HG02943 (cell line): ENCODE results near the gene DENND6A.
"Not testable (repeated sequence)": the region's sequence is repeated elsewhere in the genome, so short reads cannot be mapped to it uniquely, and the experiment has no call there.

ENCODE experiments used
- ATAC-seq: cut with Tn5 transposase; IDR thresholded peaks from one replicate; pipeline ENCODE4 v1.9.1; 2021; ENCODE audit warnings: mild to moderate bottlenecking, low read depth, moderate library complexity; ENCODE audit not compliant: unreplicated experiment

The DENND6A gene

GRCh38 chr3:57699591-57699990, 6.7 kb upstream of the DENND6A start:
- ATAC-seq = no peak

- no peak for ATAC-seq
Observed at GRCh38 chr3:57696801-57697321, 4.0 kb upstream of the DENND6A start.

GRCh38 chr3:57694146-57694545, 1.3 kb upstream of the DENND6A start:
- ATAC-seq = no peak

GRCh38 chr3:57692133-57692395, 813 bp downstream of the DENND6A start:
- not testable (repeated sequence) for ATAC-seq

- ATAC-seq = no peak
Observed at GRCh38 chr3:57691411-57692132, 1.3 kb downstream of the DENND6A start.

- no peak for ATAC-seq
Observed at GRCh38 chr3:57689367-57690053, 3.4 kb downstream of the DENND6A start.

GRCh38 chr3:57688291-57688690, 4.6 kb downstream of the DENND6A start:
- no peak for ATAC-seq

- ATAC-seq = no peak
Observed at GRCh38 chr3:57683286-57683685, 9.6 kb downstream of the DENND6A start.

- ATAC-seq = no peak
Observed at GRCh38 chr3:57682284-57682683, 10.6 kb downstream of the DENND6A start.

- no peak for ATAC-seq
Observed at GRCh38 chr3:57681691-57682090, 11.2 kb downstream of the DENND6A start.

- ATAC-seq = no peak
Observed at GRCh38 chr3:57680046-57680445, 12.8 kb downstream of the DENND6A start.

- ATAC-seq = no peak
Observed at GRCh38 chr3:57675530-57675929, 17.3 kb downstream of the DENND6A start.

GRCh38 chr3:57673156-57673555, 19.7 kb downstream of the DENND6A start:
- no peak for ATAC-seq

GRCh38 chr3:57670543-57670942, 22.3 kb downstream of the DENND6A start:
- ATAC-seq = no peak

- ATAC-seq = no peak
Observed at GRCh38 chr3:57661404-57661803, 31.5 kb downstream of the DENND6A start.

- no peak for ATAC-seq
Observed at GRCh38 chr3:57659806-57660439, 33.0 kb downstream of the DENND6A start.

- ATAC-seq = no peak
Observed at GRCh38 chr3:57659004-57659673, 33.7 kb downstream of the DENND6A start.

- ATAC-seq = no peak
Observed at GRCh38 chr3:57658536-57658935, 34.3 kb downstream of the DENND6A start.

- no peak for ATAC-seq
Observed at GRCh38 chr3:57655727-57656126, 37.1 kb downstream of the DENND6A start.

- ATAC-seq = no peak
Observed at GRCh38 chr3:57654267-57654666, 38.6 kb downstream of the DENND6A start.

GRCh38 chr3:57652203-57652602, 40.7 kb downstream of the DENND6A start:
- ATAC-seq = no peak
